ENCODE results near the gene ENO4.

The ENO4 gene

GRCh38 chr10:116875897-116876296 is 26.6 kb downstream of the ENO4 start:
- no peak for DNase-seq

GRCh38 chr10:116877391-116877790 is 28.1 kb downstream of the ENO4 start:
- no peak for DNase-seq

GRCh38 chr10:116878123-116878522 is 28.8 kb downstream of the ENO4 start:
- DNase-seq: no peak

- no peak for DNase-seq
Measured at GRCh38 chr10:116879817-116880216, 30.5 kb downstream of the ENO4 start.

- no peak for DNase-seq
Measured at GRCh38 chr10:116880716-116881482, 31.6 kb downstream of the ENO4 start.

- DNase-seq: no peak
Measured at GRCh38 chr10:116882639-116883038, 33.3 kb downstream of the ENO4 start.

- DNase-seq: no peak
Measured at GRCh38 chr10:116886772-116887171, 37.5 kb downstream of the ENO4 start.

- DNase-seq: no peak
Measured at GRCh38 chr10:116888380-116889055, 39.2 kb downstream of the ENO4 start.

- no peak for DNase-seq
Measured at GRCh38 chr10:116889066-116889465, 39.8 kb downstream of the ENO4 start.

- DNase-seq: no peak
Measured at GRCh38 chr10:116891208-116891607, 41.9 kb downstream of the ENO4 start.

GRCh38 chr10:116892907-116893685 is 43.8 kb downstream of the ENO4 start:
- DNase-seq: no peak

- DNase-seq: no peak
Measured at GRCh38 chr10:116893686-116894037, 44.4 kb downstream of the ENO4 start.

- DNase-seq: no peak
Measured at GRCh38 chr10:116899626-116900025, 50.3 kb downstream of the ENO4 start.

GRCh38 chr10:116905845-116906210 is 56.5 kb downstream of the ENO4 start:
- no peak for DNase-seq

- no peak for DNase-seq
Measured at GRCh38 chr10:116907245-116907987, 58.1 kb downstream of the ENO4 start.

- no peak for DNase-seq
Measured at GRCh38 chr10:116909307-116909706, 60.0 kb downstream of the ENO4 start.

GRCh38 chr10:116910910-116911309 is 61.6 kb downstream of the ENO4 start:
- no peak for DNase-seq

GRCh38 chr10:116912162-116912561 is 62.9 kb downstream of the ENO4 start:
- no peak for DNase-seq

GRCh38 chr10:116913695-116914094 is 64.4 kb downstream of the ENO4 start:
- DNase-seq: no peak

- DNase-seq: no peak
Measured at GRCh38 chr10:116915340-116915739, 66.0 kb downstream of the ENO4 start.

GRCh38 chr10:116917481-116917880 is 68.2 kb downstream of the ENO4 start:
- DNase-seq: no peak

GRCh38 chr10:116918583-116918982 is 69.3 kb downstream of the ENO4 start:
- no peak for DNase-seq

- DNase-seq: no peak
Measured at GRCh38 chr10:116919164-116919563, 69.9 kb downstream of the ENO4 start.

Measured in SIG-M5 (cell line).